ENCODE measurements around the gene PSG6. TPM values are rescaled to one million over a fixed set of nuclear protein-coding genes. Genes with fewer than 3 reads are reported as not detected.
"Not testable (repeated sequence)": the region's sequence is repeated elsewhere in the genome, so short reads cannot be mapped to it uniquely, and the experiment has no call there.

The PSG6 gene
- total and polyA plus RNA-seq, 2 of the 8 experiments (the other 6 are each of a cell fraction or from before 2014, with no cell fraction given): not detected

DNA sequence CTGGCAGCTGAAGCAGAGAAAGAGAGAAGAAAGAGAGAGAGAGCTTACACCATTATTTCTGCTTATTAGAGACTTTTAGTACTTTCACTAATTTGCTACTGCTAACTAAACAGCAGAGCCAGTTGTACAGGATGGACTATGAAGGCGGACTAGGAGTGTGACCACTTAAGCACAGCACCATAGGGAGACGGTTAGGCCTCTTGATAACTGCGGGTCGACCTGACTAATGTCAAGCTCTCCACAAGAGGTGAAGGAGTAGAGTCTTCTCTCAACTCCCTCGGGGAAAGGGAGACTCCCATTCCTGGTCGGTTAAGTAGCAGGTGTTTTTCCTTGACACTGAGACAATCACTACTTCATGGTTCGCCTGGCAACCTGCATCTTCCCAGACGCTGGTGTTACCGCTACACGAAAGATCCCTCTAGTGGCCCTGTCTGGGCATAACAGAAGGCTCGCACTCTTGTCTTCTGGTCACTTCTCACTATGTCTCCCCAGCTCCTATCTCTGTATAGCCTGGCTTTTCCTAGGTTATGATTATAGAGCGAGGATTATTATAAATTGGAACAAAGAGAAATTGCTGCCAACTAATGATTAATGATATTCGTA is 24.6 kb upstream of the PSG6 start (continued):
- TF ChIP-seq POLR2AphosphoS5 (IDR thresholded peaks at IDR 0.05; ENCODE audit: low read depth, low read length): no peak

DNA sequence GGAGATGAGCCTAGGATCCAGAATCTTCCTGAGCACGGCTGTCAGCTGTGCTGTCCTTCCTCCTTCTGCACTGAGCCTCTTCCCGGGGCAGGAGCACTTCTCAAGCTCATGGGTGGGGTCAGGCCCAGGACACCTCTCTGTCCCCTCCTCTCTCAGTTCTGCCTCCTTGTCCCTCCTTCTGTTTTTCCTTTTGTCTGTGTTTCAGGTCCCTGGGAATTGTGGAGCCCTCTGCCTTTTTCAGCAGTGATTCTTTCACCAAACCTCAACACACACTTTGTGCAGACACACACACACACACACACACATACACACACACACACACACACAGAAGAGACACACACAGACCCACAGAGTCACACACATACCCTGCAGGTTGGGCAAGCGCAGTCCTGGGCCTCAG is 19.4 kb upstream of the PSG6 start, which contains the start of gene PSG7:
TSS of gene PSG7 (minus strand) at position 101 of the 400 bp plus-strand sequence. CDS start 131 bp downstream, outside the sequence.
- FAIRE-seq; H3K79me2 ChIP-seq (ENCODE audit: control insufficient read depth in 1 of 2, insufficient read depth in 2 of 2, low read length in 2 of 2); H4K8ac ChIP-seq (ENCODE audit: extremely low read depth, insufficient read depth, low read length); H2BK15ac ChIP-seq (ENCODE audit: low read length); H3K4me3 ChIP-seq (ENCODE audit: extremely low read depth in 1 of 4, insufficient read depth in 2 of 4, low read depth in 3 of 4, low read length in 4 of 4); H4K20me1 ChIP-seq (replicated peaks in 1 of 2; ENCODE audit: control insufficient read depth in 1 of 2, insufficient read depth in 2 of 2, low read length in 2 of 2); H2AFZ ChIP-seq (ENCODE audit: low read length); H2BK20ac ChIP-seq (ENCODE audit: low read length); H3K18ac ChIP-seq (ENCODE audit: extremely low read depth, low read length); CTCF ChIA-PET (ENCODE audit: partially characterized antibody); H3K4me1 ChIP-seq (replicated peaks in 1 of 4; ENCODE audit: control insufficient read depth in 3 of 4, insufficient read depth in 4 of 4, low read length in 3 of 4); H3K14ac ChIP-seq (ENCODE audit: insufficient read length); H4K5ac ChIP-seq (ENCODE audit: insufficient read length, low read depth, low read length); H3K9ac ChIP-seq (replicated peaks in 1 of 4; ENCODE audit: extremely low read depth in 1 of 4, low read depth in 3 of 4, low read length in 3 of 4); POLR2A ChIA-PET (ENCODE audit: partially characterized antibody); H3K79me1 ChIP-seq (ENCODE audit: low read depth, low read length); H3K23ac ChIP-seq (ENCODE audit: insufficient read length); H3K27me3 ChIP-seq (replicated peaks in 1 of 4; ENCODE audit: control insufficient read depth in 3 of 4, extremely low read depth in 1 of 4, insufficient read depth in 3 of 4, low read length in 3 of 4); H3K23me2 ChIP-seq (ENCODE audit: low read depth, low read length); H3K56ac ChIP-seq (replicated peaks; ENCODE audit: insufficient read length, low read depth, low read length); H2AK5ac ChIP-seq (ENCODE audit: low read depth, low read length); H4K91ac ChIP-seq (replicated peaks; ENCODE audit: insufficient read length, low read length); H3K4me2 ChIP-seq (ENCODE audit: insufficient read depth in 1 of 2, low read depth in 2 of 2, low read length in 2 of 2); H3K4ac ChIP-seq (replicated peaks; ENCODE audit: insufficient read length, low read depth, low read length); H3K27ac ChIP-seq (ENCODE audit: low read depth, low read length); H2BK5ac ChIP-seq (ENCODE audit: low read depth, low read length); H2BK120ac ChIP-seq (replicated peaks; ENCODE audit: low read depth, low read length); H2BK12ac ChIP-seq (ENCODE audit: low read depth, low read length); DNase-seq (ENCODE audit: low read depth in 1 of 2, low spot score in 2 of 2); H3K36me3 ChIP-seq (ENCODE audit: control insufficient read depth in 2 of 4, insufficient read depth in 4 of 4, low read length in 3 of 4): not testable (repeated sequence)
- 66% methylated on average over 2 of the region's 3 CpGs; no CpG with 5 or more reads in 1 of the 2 experiments for WGBS, 2 experiments (ENCODE audit: extremely low coverage in 1 of 2, insufficient coverage in 1 of 2, insufficient read length in 1 of 2, insufficient replicate concordance in 2 of 2, low coverage in 1 of 2, low lambda C conversion rate in 2 of 2, missing lambda C conversion rate in 1 of 2)
- peaks cover 41 to 70% of the 10 kb centered on the region in 2 experiments for H3K9me3 ChIP-seq (ENCODE audit: insufficient read depth in 2 of 2, low read depth in 1 of 2, low read length in 1 of 2)

All from H1 (cell line).